Aorta (tissue), 5 donors: ENCODE results near the gene SPTBN1. TPM values are rescaled to one million over a fixed set of nuclear protein-coding genes. Genes with fewer than 3 reads are reported as not detected.

Source experiments
- ATAC-seq: fragments of 200-7000 bp; cut with Tn5 transposase; one replicate; pipeline ENCODE4 v1.9.1; 2022; ENCODE audit warnings: moderate library complexity; ENCODE audit not compliant: low FRiP score
- DNase-seq, 2 donors: peaks; one replicate each; pipeline ENCODE4 v3.0.0-alpha.2; 2020
- H3K27ac ChIP-seq, 2 donors: one replicate each; pipeline ENCODE4 v1.5.1; 2013; ENCODE audit warnings: low read length in 2 of 2, mild to moderate bottlenecking in 2 of 2, moderate library complexity in 2 of 2, control low read depth in 1 of 2, inconsistent platforms in 1 of 2, low read depth in 1 of 2
- H3K27me3 ChIP-seq, 2 donors: one replicate each; pipeline ENCODE4 v1.6.1; 2013; ENCODE audit warnings: control low read depth in 1 of 2, low read length in 1 of 2, mild to moderate bottlenecking in 1 of 2, moderate library complexity in 1 of 2; ENCODE audit not compliant: insufficient read depth in 2 of 2, control insufficient read depth in 1 of 2
- H3K36me3 ChIP-seq, 2 donors: one replicate each; pipeline ENCODE4 v1.6.1; 2013; ENCODE audit warnings: control low read depth in 1 of 2, low read length in 1 of 2, mild to moderate bottlenecking in 1 of 2; ENCODE audit not compliant: insufficient read depth in 2 of 2, control insufficient read depth in 1 of 2
- H3K4me1 ChIP-seq, 2 donors: one replicate each; pipeline ENCODE4 v1.6.1; 2013; ENCODE audit warnings: low read length in 2 of 2, control low read depth in 1 of 2, mild to moderate bottlenecking in 1 of 2, moderate library complexity in 1 of 2; ENCODE audit not compliant: insufficient read depth in 2 of 2, control insufficient read depth in 1 of 2
- H3K4me3 ChIP-seq, 2 donors: one replicate each; pipeline ENCODE4 v1.5.1; 2013; ENCODE audit warnings: low read length in 2 of 2, control low read depth in 1 of 2, mild to moderate bottlenecking in 1 of 2
- H3K9me3 ChIP-seq: one replicate; pipeline ENCODE4 v1.6.1; 2013; ENCODE audit warnings: mild to moderate bottlenecking, low read length; ENCODE audit not compliant: control insufficient read depth
- WGBS, 2 donors: extraction: QIAGEN DNeasy Blood & Tissue Kit; methylation state at CpG; one replicate each; pipeline ENCODE4 v1.1.7; 2013; 5-methylcytosine and 5-hydroxymethylcytosine counted together
- intact Hi-C, 2 donors: fragments of 100-400 bp; cut with DNase I; formaldehyde crosslinking; loops; one replicate each; pipeline versions ENCODE4 v1.14.2 to v1.15.0; 2022
- polyA plus RNA-seq, 2 donors: library from polyadenylated mRNA; stranded (reverse); fragments of 200-250 nt; gene quantifications; one replicate each; pipeline ENCODE4 v1.2.3, GENCODE V29; 2013
- total RNA-seq, 2 donors: library from RNA; stranded (reverse); fragmentation: NEBNext Ultra II Directional; extraction: Animal tissue kit (Norgen Biotek cat#: 25700); gene quantifications; one replicate each; pipeline ENCODE4 v1.2.1, GENCODE V29; 2021
- donor health status: healthy with polysubstance abuse.
- donor health status: Bipolar disorder and iron deficiency.
- donor health status: DM: no; HTN: no; CAD: no.
- donor health status: DM: no; HTN: no; CAD: no.
- donor health status: DM: yes; HTN: yes; CAD: no.

The SPTBN1 gene
- total and polyA plus RNA-seq, 4 donors, result 84.9 to 540 (median 218) TPM

- Histone ChIP-seq H3K27me3 (no peaks in the 10 kb centered on the region), H3K36me3 (no peaks in the 10 kb centered on the region), H3K4me3 (no peak overlapping the region), H3K9me3 (no peaks in the 10 kb centered on the region), H3K4me1 (no peaks in the 10 kb centered on the region), H3K27ac (no peak overlapping the region)
- DNase-seq, result no peak
- intact Hi-C loops, result loop anchor here in 1 of 2 donors (10.0 kb wide), 1 partner anchor 55 kb away; no protein-coding TSS in a partner anchor
- peak; percentile 28 for ATAC-seq
- 73 to 76% methylated on average over 13 of the region's 13 CpGs for WGBS, 2 donors
Observed at GRCh38 chr2:54429811-54430551, 26.1 kb upstream of the SPTBN1 start.

GRCh38 chr2:54430649-54431048 is 25.5 kb upstream of the SPTBN1 start:
- WGBS, 2 donors, result 80 to 92% methylated on average over 5 of the region's 5 CpGs
- Histone ChIP-seq H3K9me3 (no peaks in the 10 kb centered on the region), H3K36me3 (no peaks in the 10 kb centered on the region), H3K4me1 (no peaks in the 10 kb centered on the region), H3K27me3 (no peaks in the 10 kb centered on the region), H3K27ac (no peak overlapping the region), H3K4me3 (no peak overlapping the region)
- intact Hi-C loops, result no loop called here
- DNase-seq, result no peak
- ATAC-seq, result peak; percentile 37

GRCh38 chr2:54432251-54433015 is 23.7 kb upstream of the SPTBN1 start:
- DNase-seq, result no peak
- Histone ChIP-seq H3K27ac (no peak overlapping the region), H3K9me3 (no peaks in the 10 kb centered on the region), H3K4me3 (no peak overlapping the region), H3K27me3 (no peaks in the 10 kb centered on the region), H3K4me1 (no peaks in the 10 kb centered on the region), H3K36me3 (no peaks in the 10 kb centered on the region)
- ATAC-seq, result no peak
- intact Hi-C loops, result no loop called here
- 87 to 90% methylated on average over 4 of the region's 4 CpGs for WGBS, 2 donors

DNA sequence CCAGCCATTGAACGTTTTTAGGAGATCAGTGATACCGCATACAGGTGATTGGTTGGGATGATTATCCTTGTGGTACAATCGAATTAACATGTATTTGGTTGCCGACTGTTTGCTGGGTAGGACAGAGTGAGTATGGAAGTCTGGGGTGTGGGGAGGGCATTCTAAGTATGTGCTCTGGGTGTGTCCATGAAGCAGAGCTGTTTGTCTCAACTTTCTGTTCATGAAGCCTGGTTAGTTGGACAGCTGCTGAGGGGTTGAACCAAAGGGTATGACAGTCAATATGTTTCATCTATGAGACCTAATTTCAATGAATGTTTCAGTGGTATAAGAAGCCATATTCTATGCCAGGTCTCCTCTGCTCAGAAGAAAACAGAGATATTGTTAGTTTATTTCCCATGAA is 21.9 kb upstream of the SPTBN1 start:
- intact Hi-C loops, result no loop called here

DNA sequence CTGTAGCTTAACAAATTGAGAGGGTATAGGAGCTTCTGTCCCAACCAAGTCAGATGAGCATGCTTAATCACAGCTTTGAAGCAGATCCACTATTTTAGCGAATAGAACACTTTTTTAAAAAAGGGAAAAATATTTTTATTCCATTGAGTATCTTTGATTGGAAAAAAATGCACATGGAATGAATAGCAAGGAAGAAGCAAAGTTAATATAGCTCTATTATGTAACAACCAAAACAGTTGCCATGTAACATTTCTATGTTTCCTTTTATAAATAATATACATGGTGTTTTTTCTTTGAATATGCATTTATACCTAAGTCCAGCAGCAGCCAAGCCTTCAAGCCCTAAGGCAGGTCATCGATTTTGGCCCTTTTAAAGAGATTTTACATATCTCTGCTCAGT is 21.4 kb upstream of the SPTBN1 start:
- DNase-seq (no peak), ATAC-seq (no peak)
- WGBS, 2 donors, result 78 to 82% methylated on average over 2 of the region's 2 CpGs
- Histone ChIP-seq H3K4me1 (no peaks in the 10 kb centered on the region), H3K27me3 (no peaks in the 10 kb centered on the region), H3K4me3 (no peak overlapping the region), H3K36me3 (no peaks in the 10 kb centered on the region), H3K27ac (no peak overlapping the region), H3K9me3 (no peaks in the 10 kb centered on the region)
- intact Hi-C loops, result no loop called here

More for the DNA sequence above, 21.9 kb upstream of the SPTBN1 start:
- Histone ChIP-seq H3K27me3 (no peaks in the 10 kb centered on the region), H3K4me3 (no peak overlapping the region), H3K27ac (no peak overlapping the region), H3K9me3 (no peaks in the 10 kb centered on the region), H3K36me3 (no peaks in the 10 kb centered on the region), H3K4me1 (no peaks in the 10 kb centered on the region)
- DNase-seq (no peak), ATAC-seq (no peak)
- WGBS, 2 donors, result 94 to 99% methylated on average over 4 of the region's 4 CpGs

- DNase-seq, result no peak
- Histone ChIP-seq H3K27ac (no peak overlapping the region), H3K4me3 (no peak overlapping the region), H3K4me1 (peaks cover 0 to 5% of the 10 kb centered on the region in 2 donors), H3K36me3 (no peaks in the 10 kb centered on the region), H3K27me3 (no peaks in the 10 kb centered on the region), H3K9me3 (no peaks in the 10 kb centered on the region)
- intact Hi-C loops, result no loop called here
- ATAC-seq, result no peak
- 29 to 32% methylated on average over 8 of the region's 8 CpGs for whole genome bisulfite sequencing, 2 donors
Observed at GRCh38 chr2:54435325-54436226, 20.6 kb upstream of the SPTBN1 start.

- Histone ChIP-seq H3K36me3 (no peaks in the 10 kb centered on the region), H3K27me3 (no peaks in the 10 kb centered on the region), H3K27ac (no peak overlapping the region), H3K4me1 (peaks cover 0 to 5% of the 10 kb centered on the region in 2 donors), H3K4me3 (no peak overlapping the region), H3K9me3 (no peaks in the 10 kb centered on the region)
- intact Hi-C loops, result no loop called here
- DNase-seq (no peak), ATAC-seq (no peak)
Observed at GRCh38 chr2:54437588-54437987, 18.5 kb upstream of the SPTBN1 start.

- DNase-seq, result peak in 1 of 2 donors; percentile 52
- Histone ChIP-seq H3K9me3 (no peaks in the 10 kb centered on the region), H3K4me1 (peaks cover 0 to 5% of the 10 kb centered on the region in 2 donors), H3K27me3 (no peaks in the 10 kb centered on the region), H3K4me3 (no peak overlapping the region), H3K27ac (no peak overlapping the region), H3K36me3 (no peaks in the 10 kb centered on the region)
- intact Hi-C loops, result no loop called here
- ATAC-seq, result peak; percentile 67
- 55 to 62% methylated on average over 7 of the region's 7 CpGs for WGBS, 2 donors
Observed at GRCh38 chr2:54438271-54438670, 17.9 kb upstream of the SPTBN1 start.
